Osteocyte (in vitro differentiated cells): ENCODE measurements around the gene C1orf198. TPM values are rescaled to one million over a fixed set of nuclear protein-coding genes. Genes with fewer than 3 reads are reported as not detected.

Experiments
- DNase-seq: peaks from one replicate; pipeline ENCODE4 v3.0.0; 2021; ENCODE audit warnings: mixed read lengths; ENCODE audit not compliant: unreplicated experiment; ENCODE audit errors: extremely low spot score
- H3K27ac Mint-ChIP-seq: one replicate; pipeline ENCODE4 v1.8.0; 2021; ENCODE audit warnings: mild to moderate bottlenecking, mixed read lengths; ENCODE audit not compliant: unreplicated experiment
- H3K27me3 Mint-ChIP-seq: one replicate; pipeline ENCODE4 v1.8.0; 2021; ENCODE audit warnings: mixed read lengths; ENCODE audit not compliant: unreplicated experiment
- H3K36me3 Mint-ChIP-seq: one replicate; pipeline ENCODE4 v1.8.0; 2021; ENCODE audit warnings: mixed read lengths; ENCODE audit not compliant: unreplicated experiment
- H3K4me1 Mint-ChIP-seq: one replicate; pipeline ENCODE4 v1.8.0; 2021; ENCODE audit warnings: mixed read lengths; ENCODE audit not compliant: unreplicated experiment
- H3K4me3 Mint-ChIP-seq: one replicate; pipeline ENCODE4 v1.8.0; 2021; ENCODE audit warnings: mild to moderate bottlenecking, moderate library complexity, mixed read lengths; ENCODE audit not compliant: unreplicated experiment
- H3K9me3 Mint-ChIP-seq: one replicate; pipeline ENCODE4 v1.8.0; 2021; ENCODE audit warnings: mixed read lengths; ENCODE audit not compliant: unreplicated experiment
- CTCF ChIP-seq: fragments of 200-600 bp; sonication (generic); IDR thresholded peaks from 2 replicates; pipeline ENCODE4 v1.5.0; 2021; ENCODE audit warnings: antibody characterized with exemption, mild to moderate bottlenecking, moderate library complexity
- total RNA-seq: library from RNA; stranded (reverse); gene quantifications from 2 replicates; pipeline ENCODE4 v1.2.1, GENCODE V29; 2021

C1orf198 gene
- total RNA-seq, 1 donor from 2014 or later, result 281 TPM

- Mint-ChIP-seq H3K4me1 (peaks cover 83% of the 10 kb centered on the region), H3K27ac (peak overlapping the region; percentile 80), H3K27me3 (no peaks in the 10 kb centered on the region), H3K4me3 (peak overlapping the region; percentile 64), H3K9me3 (peaks cover 4% of the 10 kb centered on the region), H3K36me3 (peaks cover 44% of the 10 kb centered on the region)
- DNase-seq, result no peak
- TF ChIP-seq CTCF, result no peak
Observed at GRCh38 chr1:230863449-230863848, 4.9 kb downstream of the C1orf198 start.

GRCh38 chr1:230861970-230862595 lies 6.2 kb downstream of the C1orf198 start:
- H3K9me3 Mint-ChIP-seq, result peaks cover 4% of the 10 kb centered on the region
- H3K27me3 Mint-ChIP-seq, result no peaks in the 10 kb centered on the region
- TF ChIP-seq CTCF, result no peak
- H3K4me3 Mint-ChIP-seq, result no peak overlapping the region
- DNase-seq, result no peak
- peaks cover 37% of the 10 kb centered on the region for H3K36me3 Mint-ChIP-seq
- H3K4me1 Mint-ChIP-seq, result peaks cover 96% of the 10 kb centered on the region
- H3K27ac Mint-ChIP-seq, result peak overlapping the region; percentile 80

GRCh38 chr1:230861489-230861888 lies 6.8 kb downstream of the C1orf198 start:
- Mint-ChIP-seq H3K4me3 (no peak overlapping the region), H3K4me1 (peaks cover 98% of the 10 kb centered on the region), H3K27ac (peak overlapping the region; percentile 80)

GRCh38 chr1:230860617-230861384 lies 7.5 kb downstream of the C1orf198 start:
- H3K4me3 Mint-ChIP-seq, result no peak overlapping the region
- H3K4me1 Mint-ChIP-seq, result peaks cover 98% of the 10 kb centered on the region
- H3K27me3 Mint-ChIP-seq, result no peaks in the 10 kb centered on the region
- TF ChIP-seq CTCF, result no peak
- peaks cover 45% of the 10 kb centered on the region for H3K36me3 Mint-ChIP-seq
- peak overlapping the region; percentile 64 for H3K27ac Mint-ChIP-seq
- no peak for DNase-seq
- H3K9me3 Mint-ChIP-seq, result peaks cover 4% of the 10 kb centered on the region

More at GRCh38 chr1:230861489-230861888, 6.8 kb downstream of the C1orf198 start:
- no peak for DNase-seq
- peak; percentile 32 for TF ChIP-seq CTCF
- H3K27me3 Mint-ChIP-seq, result no peaks in the 10 kb centered on the region
- H3K36me3 Mint-ChIP-seq, result peaks cover 40% of the 10 kb centered on the region
- H3K9me3 Mint-ChIP-seq, result peaks cover 4% of the 10 kb centered on the region
